GM12892 (cell line): ENCODE measurements around the gene CD81.

ENCODE experiments used
- DNase-seq: peaks from one replicate; pipeline ENCODE4 v3.0.0; 2011; ENCODE audit not compliant: insufficient read length
- FAIRE-seq: peaks from 2 replicates; lab custom pipeline; 2011; peaks lifted over from hg19 to GRCh38; lab: Jason Lieb, UNC
- POLR2A ChIP-seq: IDR thresholded peaks from 2 replicates; pipeline ENCODE4 v1.6.1; 2011; ENCODE audit warnings: low read depth, low read length, control low read depth
- POLR2AphosphoS5 ChIP-seq: IDR thresholded peaks from 2 replicates; pipeline ENCODE4 v1.6.1; 2011; ENCODE audit warnings: low read depth, low read length, control low read depth
- TAF1 ChIP-seq: IDR thresholded peaks from 2 replicates; pipeline ENCODE4 v1.6.1; 2011; ENCODE audit warnings: low read depth, mild to moderate bottlenecking, control low read depth, low read length, borderline replicate concordance

Gene CD81

DNA sequence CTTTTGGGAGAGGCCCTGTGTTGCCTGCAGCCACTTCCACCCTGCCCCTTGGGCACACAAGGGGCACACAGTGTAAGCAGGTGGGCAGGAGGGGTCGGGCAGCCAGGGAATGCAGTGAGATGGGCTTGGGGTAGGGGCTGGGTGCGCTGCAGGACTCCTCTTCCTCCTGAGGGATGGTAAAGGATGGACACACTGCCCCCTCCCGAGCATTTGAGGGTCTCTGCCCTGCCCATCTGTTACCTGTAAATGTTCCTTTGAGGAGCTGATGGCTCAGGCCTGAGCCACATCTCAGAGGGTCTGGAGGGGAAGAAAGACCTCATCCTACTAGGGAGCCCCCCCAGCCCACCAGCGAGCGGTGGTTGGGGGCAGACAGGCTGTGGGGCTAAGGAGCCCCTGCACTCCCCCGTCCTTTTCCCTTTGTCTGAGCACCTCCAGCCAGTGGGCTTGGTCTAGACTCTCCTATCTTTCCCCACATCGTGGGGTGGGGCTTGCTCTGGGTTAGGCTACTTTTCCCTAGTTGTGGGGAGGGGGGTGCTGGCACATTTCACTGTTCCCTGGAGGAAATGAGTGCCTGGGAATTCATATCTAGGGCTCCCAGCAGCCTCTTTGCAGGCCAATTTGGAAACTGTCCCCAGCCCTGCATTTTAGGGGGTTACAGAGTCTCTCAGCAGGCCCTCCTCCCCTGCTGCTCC is 21.7 kb downstream of the CD81 start:
- no peak for TF ChIP-seq POLR2AphosphoS5
- TF ChIP-seq TAF1 = no peak
- DNase-seq (no peak), FAIRE-seq (no peak)

DNA sequence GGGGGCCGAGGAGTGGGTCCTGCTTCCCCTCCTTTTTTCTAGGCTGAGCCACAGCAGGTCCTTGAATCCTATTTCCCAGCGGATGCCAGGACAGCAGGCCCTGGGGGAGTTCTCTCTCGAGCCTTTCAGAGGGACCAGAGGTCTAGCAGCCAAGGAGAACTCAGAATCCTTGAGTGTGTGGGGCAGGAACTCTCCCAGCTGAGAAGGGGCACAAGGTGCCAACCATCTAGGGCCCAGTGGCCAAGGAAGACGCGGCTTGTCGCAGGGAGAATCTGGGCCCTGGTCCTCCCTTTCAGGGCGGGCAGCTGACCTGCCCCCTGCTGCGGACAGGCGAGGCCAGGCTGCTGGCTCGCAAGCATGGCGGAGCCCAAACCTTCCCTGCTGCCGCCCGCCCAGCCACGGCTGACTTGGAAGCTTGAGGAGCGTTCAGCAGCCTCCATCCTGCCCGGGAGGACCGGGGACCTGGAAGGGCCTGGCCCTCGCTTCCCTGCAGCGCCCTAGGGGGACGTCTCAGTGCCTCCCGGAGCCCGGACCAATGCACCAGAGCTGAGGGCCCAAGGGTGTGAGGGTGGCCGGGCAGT is 22.5 kb downstream of the CD81 start:
- DNase-seq (no peak), FAIRE-seq (peak; percentile 65)
- TF ChIP-seq TAF1 = no peak
- no peak for TF ChIP-seq POLR2A
- no peak for TF ChIP-seq POLR2AphosphoS5

DNA sequence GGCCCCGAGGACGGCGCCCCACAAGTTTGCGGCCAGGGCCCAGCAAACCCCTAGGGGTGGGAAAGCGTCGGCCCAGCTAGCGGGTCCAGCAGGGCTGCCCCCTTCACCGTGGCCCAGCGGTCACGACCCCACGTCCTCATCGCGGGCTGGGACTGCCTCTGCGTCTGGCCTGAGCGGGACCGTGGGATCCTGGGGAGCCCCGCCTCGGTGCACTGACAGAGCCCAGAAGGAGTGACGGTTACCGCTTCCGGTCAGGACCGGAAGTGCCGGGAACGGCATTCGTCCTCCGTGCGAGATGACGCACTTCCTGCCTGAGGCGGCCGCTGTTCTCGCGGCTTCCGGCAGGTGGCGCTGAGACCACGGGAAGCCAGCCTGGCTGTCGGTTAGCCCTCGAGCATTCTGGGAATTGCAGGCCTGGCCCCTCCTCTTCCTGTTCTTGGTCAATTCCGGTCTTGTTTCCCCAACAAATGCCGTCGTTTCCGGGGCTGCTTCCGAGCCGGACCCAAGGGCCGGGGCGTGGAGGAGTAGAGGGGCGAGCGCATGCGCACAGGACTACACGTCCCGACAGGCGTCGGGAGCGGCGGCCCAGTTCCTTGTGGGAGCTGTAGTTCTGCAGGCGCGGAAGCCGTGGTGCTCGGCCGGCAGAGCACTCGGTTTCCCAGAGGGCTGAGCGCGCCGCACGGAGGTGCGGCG is 23.1 kb downstream of the CD81 start, which contains the start of gene TSSC4:
TSSC4 (plus strand) TSS at position 682 of the 693 bp plus-strand sequence. CDS start 1,884 bp downstream, outside the sequence.
- FAIRE-seq (peak; percentile 100), DNase-seq (peak; percentile 100)
- TF ChIP-seq TAF1 = peak; percentile 78
- peak; percentile 90 for TF ChIP-seq POLR2A
- peak; percentile 90 for TF ChIP-seq POLR2AphosphoS5

DNA sequence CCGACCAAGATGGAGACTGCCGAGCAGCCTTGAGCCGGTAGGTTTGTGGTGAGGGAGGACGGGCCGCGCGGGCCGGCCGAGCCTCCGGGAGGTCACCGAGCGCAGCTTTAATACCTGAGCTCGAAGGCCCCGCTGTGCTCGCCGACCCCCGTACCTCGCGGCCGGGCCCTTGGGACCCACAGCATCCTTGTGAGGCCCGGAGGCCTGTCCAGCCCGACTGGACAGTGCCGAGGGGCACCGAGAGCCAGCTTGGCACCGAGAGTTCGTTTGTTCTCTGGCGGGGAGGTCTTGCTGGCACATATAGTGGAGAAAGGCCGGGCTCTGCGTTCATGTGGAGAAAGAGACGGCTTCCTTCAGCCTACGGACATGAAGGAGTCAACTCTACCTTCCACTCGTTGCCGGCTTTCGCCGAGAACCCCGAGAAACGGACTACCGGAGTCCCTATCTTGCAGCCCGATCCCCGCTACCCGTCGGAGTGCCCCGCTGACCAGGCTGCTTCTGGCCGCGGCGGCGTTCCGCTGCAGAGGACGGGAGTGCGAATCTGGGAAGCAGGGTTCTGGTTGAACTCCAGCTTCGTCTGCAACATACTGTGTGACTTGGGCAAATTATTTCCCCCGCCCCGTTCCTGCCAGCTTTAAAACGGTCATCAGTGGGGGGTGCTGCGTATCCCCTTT is 23.8 kb downstream of the CD81 start:
- TF ChIP-seq POLR2A (no peak), POLR2AphosphoS5 (no peak), TAF1 (peak; percentile 55; the same call in 1 of the 2 replicates)
- peak; percentile 40 for FAIRE-seq
- no peak for DNase-seq

DNA sequence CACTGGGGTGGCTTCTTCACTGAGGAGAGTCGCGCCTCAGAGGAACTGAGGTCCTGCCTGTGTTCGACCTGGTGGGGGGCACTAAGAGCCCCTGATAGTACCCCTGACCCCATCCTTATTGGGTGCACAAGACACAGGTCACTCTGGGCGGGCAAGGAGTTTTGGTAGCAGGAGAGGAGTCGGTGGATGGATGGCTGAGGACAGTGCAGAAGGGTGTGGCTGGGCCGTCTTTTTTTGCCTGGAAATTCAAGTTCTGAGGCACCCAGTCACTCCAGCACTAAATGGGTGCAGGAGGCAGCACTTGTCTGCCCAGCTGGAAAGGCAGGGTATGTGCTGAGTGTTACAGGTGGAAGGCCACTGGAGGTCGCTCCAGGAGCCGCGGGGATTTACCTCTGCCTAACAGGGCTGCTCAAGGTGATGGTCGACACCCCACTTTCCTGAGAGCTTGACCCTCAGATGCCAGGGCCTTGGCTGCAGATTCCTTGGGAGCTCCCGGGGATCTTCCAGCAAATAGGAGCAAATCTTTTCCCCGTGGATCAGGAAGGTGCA is 24.4 kb downstream of the CD81 start:
- TF ChIP-seq POLR2AphosphoS5 (no peak), TAF1 (no peak), POLR2A (no peak)
- no peak for DNase-seq
- no peak for FAIRE-seq

DNA sequence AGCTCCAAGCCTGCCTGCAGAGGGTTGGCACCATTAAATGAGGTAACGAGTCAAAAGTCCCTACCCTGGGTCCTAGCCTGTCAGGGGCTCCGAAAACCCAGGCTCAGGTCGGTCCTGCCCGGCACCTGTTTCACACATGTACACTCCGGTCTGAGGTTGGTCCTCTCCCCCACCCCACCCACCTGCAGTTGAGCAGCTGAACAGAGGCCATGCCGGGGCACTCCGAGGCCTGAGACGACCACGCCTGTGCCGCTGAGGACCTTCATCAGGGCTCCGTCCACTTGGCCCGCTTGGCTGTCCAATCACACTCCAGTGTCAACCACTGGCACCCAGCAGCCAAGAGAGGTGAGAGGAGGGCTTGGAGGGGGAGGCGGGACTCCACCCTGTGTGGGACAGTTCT is 25.0 kb downstream of the CD81 start:
- FAIRE-seq (no peak), DNase-seq (no peak)
- TF ChIP-seq TAF1 (no peak), POLR2A (no peak), POLR2AphosphoS5 (no peak)

DNA sequence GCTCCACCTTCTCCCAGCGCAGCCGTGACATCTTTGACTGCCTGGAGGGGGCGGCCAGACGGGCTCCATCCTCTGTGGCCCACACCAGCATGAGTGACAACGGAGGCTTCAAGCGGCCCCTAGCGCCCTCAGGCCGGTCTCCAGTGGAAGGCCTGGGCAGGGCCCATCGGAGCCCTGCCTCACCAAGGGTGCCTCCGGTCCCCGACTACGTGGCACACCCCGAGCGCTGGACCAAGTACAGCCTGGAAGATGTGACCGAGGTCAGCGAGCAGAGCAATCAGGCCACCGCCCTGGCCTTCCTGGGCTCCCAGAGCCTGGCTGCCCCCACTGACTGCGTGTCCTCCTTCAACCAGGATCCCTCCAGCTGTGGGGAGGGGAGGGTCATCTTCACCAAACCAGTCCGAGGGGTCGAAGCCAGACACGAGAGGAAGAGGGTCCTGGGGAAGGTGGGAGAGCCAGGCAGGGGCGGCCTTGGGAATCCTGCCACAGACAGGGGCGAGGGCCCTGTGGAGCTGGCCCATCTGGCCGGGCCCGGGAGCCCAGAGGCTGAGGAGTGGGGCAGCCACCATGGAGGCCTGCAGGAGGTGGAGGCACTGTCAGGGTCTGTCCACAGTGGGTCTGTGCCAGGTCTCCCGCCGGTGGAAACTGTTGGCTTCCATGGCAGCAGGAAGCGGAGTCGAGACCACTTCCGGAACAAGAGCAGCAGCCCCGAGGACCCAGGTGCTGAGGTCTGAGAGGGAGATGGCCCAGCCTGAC is 26.0 kb downstream of the CD81 start:
- FAIRE-seq = no peak
- no peak for DNase-seq
- TF ChIP-seq TAF1 (no peak), POLR2AphosphoS5 (no peak), POLR2A (no peak)

DNA sequence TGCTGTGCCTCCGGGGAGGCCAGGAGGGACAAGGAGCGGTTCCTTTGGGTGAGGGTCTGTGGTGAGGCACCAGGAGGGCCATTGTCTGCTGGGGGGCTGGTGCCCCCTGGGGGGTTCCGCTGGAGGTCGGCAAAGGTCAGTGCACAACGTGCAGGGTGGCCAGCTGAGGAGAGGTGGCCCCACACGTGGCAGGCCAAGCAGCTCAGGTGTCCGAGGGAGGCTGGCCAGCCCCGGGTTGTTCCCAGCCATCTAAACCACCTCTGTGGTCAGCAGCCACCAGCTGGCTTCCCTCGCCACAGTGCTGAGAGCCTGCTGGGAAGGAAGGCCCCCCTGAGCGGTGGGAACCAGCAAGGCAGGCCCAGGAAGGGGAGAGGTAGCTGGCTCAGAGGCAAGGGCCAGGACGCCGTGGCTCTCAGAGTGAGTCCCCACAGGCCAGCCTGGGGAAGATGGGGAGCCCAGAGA is 27.7 kb downstream of the CD81 start:
- no peak for FAIRE-seq

DNA sequence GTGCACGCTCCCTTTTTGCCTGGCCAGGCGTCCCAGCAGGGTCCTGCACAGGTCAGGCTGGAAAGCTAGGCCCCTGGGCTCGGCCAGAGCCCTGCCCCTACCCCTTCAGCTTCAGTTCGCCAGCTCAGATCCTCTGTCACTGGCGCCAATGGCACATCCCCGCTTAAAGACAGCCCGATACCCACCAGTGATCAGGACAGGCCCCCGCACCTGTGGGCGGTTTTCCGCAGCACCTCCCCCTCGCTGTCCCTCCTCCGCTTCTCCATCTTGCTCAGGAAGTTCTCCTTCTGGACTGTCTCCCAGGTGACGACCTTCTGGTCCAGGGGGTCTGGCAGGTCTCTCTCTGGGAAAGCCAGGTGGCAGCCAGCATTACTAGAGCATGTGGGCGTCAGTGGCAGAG is 29.3 kb downstream of the CD81 start:
- FAIRE-seq (no peak), DNase-seq (no peak)
- TF ChIP-seq POLR2A = no peak
- TF ChIP-seq TAF1 = no peak
- no peak for TF ChIP-seq POLR2AphosphoS5

More for the DNA sequence above, 27.7 kb downstream of the CD81 start:
- DNase-seq = no peak
- TF ChIP-seq POLR2A = no peak
- no peak for TF ChIP-seq TAF1
- no peak for TF ChIP-seq POLR2AphosphoS5

DNA sequence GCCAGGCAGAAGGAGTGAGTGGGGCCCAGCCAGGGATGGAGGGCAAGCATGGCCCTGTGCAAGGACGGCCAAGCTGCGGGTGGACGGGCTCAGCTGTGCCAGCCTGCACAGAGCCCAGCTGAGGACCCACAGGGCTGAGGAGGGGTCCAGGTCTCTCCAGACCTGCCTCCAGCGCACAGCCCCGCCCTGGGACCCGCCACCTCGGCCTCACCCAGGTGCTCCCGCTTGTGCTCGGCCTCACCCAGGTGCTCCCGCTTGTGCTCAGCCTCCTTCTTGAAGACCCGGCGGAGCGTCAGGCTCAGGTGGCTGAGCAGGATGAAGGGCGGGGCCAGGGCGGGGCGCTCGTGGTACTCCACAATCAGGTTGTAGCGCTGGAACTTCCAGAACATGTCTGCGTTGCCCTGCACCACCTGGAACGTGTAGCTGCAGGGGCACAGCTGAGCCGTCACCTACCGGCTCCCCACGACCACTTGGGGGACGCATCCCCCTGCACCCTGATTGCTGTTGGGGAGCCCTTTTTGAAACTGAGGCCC is 29.8 kb downstream of the CD81 start:
- no peak for TF ChIP-seq POLR2A
- TF ChIP-seq TAF1 = no peak
- TF ChIP-seq POLR2AphosphoS5 = no peak
- no peak for DNase-seq
- FAIRE-seq = no peak
